AG08396 (cell line): ENCODE results near the gene PTPN2.
"Not testable (repeated sequence)": the region's sequence is repeated elsewhere in the genome, so short reads cannot be mapped to it uniquely, and the experiment has no call there.

Source experiments
- DNase-seq: peaks from one replicate; pipeline ENCODE4 v3.0.0; 2012; ENCODE audit warnings: low spot score, mixed read lengths

PTPN2 gene

GRCh38 chr18:12825230-12825629, 58.8 kb downstream of the PTPN2 start:
- no peak for DNase-seq

- DNase-seq: no peak
These were observed 60.1 kb downstream of the PTPN2 start for GRCh38 chr18:12823892-12824291.

DNA sequence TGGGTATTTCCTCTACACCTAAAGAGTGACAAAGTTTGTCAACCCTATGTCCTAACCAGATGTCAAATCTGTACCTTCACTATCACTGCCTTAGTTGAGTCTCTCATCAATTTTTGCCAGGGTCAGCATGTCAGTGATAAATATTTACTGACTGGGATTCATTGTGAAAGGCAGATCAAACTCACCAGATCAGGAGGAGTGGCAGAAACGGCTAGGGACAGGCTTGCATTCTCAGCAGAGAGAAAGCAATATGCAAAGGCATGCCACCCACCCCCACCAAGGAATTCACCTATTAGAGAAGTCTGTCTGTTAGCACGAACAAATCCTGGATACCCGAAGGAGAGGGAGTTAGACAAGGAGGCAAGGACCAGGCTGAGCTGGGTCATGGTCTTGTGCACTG, 62.6 kb downstream of the PTPN2 start:
- DNase-seq: no peak

GRCh38 chr18:12820506-12820905, 63.5 kb downstream of the PTPN2 start:
- DNase-seq: no peak

- no peak for DNase-seq
These were observed 64.2 kb downstream of the PTPN2 start for GRCh38 chr18:12819841-12820240.

DNA sequence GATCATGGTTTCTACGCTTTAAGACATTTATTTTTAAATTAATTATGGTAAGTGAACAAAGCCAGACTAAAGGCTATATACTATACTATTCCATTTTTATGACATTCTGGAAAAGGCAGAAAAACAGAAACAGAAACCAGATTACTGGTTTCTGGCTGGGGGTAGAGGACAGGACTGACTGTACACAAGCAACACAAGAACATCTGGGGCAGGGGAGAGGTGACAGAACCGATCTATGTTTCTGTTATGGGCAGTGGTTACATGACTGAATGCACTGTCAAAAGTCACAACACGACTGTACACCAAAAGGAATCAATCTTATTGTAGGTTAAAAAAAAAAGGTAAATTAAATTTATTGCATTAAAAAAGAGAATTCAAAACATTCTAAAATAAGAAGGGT, 64.7 kb downstream of the PTPN2 start:
- no peak for DNase-seq

GRCh38 chr18:12818243-12818642, 65.8 kb downstream of the PTPN2 start:
- no peak for DNase-seq

- no peak for DNase-seq
These were observed 67.6 kb downstream of the PTPN2 start for GRCh38 chr18:12816451-12816850.

GRCh38 chr18:12811191-12811950, 72.7 kb downstream of the PTPN2 start:
- DNase-seq: no peak

- no peak for DNase-seq
These were observed 80.7 kb downstream of the PTPN2 start for GRCh38 chr18:12803069-12803936.

DNA sequence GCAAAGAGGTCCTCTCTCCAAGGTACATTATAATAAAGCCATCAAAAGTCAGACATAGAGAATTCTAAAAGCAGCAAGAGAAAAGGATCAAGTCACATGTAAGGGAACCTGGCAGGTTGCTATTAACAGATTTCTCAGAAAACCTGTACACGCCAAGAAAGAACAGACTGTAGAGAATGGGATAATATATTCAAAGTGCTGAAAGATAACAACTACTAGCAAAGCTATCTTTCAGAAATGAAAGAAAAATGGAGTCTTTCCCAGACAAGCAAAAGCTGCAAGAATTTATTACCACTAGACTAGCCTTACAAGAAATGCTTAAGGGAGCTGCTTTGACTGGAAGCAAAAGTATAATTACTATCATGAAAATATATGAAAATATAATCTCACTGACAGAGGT, 81.5 kb downstream of the PTPN2 start:
- DNase-seq: no peak

- DNase-seq: no peak
These were observed 87.6 kb downstream of the PTPN2 start for GRCh38 chr18:12796448-12796847.

DNA sequence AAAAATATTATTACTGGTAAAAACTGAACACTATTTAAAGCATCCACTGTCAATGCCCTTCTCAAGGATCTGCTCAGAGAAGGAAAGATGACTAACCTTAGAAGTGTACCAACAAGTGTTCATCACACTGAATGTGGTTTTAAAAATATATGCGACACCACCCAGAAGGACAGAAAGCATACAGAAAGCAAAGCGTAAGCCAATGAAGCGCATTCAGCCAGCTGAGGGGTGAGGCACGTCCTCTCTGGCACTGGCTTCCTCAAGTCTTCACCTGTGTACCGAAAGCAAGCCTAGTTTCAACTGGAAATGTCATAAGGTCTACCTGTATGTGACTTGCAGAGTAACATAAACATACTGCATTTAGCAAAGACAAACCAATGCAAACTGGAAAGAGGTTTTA, 92.4 kb downstream of the PTPN2 start:
- DNase-seq: no peak

- DNase-seq: no peak
These were observed 97.4 kb downstream of the PTPN2 start for GRCh38 chr18:12786669-12787068.

- no peak for DNase-seq
These were observed 100.5 kb downstream of the PTPN2 start for GRCh38 chr18:12783524-12783923.

DNA sequence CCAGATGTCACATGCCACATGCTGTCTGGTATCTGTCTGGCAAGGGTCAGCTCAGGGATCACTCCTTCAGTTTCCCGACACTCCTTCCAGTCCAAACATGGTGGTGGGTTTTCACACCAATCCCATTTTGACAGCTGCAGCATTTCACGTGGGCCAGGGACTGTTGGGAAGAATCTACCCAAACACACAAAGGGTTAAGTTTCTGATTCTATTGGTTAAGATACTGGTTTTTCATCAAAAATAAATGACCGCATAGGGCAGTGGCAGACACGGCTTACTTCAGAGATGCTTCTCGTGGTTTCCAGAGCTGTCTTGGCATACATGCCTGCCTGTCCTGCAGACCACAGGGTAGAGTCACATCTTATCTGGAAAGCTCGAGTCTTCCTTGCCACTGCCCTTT, 101.5 kb downstream of the PTPN2 start:
- no peak for DNase-seq

GRCh38 chr18:12779456-12779855, 104.6 kb downstream of the PTPN2 start:
- DNase-seq: no peak

DNA sequence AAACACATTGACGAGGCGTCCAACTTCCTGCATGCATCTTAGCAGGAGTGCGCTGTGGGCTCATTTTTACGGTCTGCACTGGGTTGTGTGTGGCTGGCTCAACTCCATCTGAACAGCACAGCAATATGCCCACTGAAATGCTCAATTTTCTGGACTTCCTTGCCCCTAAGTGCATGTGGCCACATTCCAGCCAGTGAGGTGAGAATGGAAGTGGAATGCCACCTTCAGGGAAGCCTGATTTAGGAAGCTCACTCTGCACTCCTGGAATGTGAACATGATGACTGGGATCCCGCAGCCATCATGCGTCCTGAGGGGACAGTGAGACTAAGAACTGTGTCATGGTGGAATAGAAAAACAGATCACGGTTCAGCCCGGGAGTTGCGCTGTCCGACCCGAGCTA, 105.0 kb downstream of the PTPN2 start:
- DNase-seq: no peak

DNA sequence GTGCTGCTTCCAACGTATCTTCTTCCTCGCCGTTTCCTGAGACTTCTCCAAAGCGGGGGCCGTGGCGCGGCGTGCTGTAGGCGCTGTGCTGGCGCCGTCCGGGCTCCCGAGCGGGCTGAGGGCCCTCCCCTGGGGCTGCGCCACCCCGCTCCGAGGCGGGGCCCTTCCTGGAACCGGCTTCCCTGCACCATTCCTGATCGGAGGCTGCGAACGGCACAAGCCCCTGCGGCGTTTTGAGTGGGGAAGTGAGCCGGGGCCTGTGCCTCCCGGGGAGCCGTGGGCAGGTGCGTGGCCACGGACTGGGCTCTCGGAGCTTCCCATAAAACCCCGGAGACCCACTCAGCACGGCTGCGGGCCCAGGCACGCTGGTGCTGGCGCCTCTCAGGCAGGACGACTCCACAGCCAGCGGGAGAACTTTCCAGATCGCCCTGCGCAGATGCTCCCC, 106.5 kb downstream of the PTPN2 start:
- DNase-seq: no peak

DNA sequence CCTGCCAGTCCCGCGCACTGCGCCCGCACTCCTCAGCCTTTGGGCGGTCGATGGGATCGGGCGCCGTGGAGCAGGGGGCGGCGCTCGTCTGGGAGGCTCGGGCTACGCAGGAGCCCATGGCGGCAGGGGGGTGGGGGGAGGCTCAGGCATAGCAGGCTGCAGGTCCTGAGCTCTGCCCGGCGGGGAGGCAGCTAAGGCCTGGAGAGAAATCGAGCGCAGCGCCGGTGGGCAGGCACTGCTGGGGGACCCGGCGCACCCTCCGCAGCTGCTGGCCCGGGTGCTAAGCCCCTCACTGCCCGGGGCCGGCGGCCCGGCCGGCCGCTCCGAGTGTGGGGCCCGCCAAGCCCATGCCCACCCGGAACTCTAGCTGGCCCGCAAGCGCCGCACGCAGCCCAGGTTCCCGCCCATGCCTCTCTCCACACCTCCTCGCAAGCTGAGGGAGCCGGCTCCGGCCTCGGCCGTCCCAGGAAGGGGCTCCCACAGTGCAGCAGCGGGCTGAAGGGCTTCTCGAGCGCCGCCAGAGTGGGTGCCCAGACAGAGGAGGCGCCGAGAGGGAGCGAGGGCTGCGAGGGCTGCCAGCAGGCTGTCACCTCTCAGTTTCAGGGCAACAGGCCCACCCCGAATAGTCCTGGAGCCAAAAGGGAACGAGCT, 107.1 kb downstream of the PTPN2 start:
- no peak for DNase-seq

- not testable (repeated sequence) for DNase-seq
These were observed 107.6 kb downstream of the PTPN2 start for GRCh38 chr18:12776415-12776814.

DNA sequence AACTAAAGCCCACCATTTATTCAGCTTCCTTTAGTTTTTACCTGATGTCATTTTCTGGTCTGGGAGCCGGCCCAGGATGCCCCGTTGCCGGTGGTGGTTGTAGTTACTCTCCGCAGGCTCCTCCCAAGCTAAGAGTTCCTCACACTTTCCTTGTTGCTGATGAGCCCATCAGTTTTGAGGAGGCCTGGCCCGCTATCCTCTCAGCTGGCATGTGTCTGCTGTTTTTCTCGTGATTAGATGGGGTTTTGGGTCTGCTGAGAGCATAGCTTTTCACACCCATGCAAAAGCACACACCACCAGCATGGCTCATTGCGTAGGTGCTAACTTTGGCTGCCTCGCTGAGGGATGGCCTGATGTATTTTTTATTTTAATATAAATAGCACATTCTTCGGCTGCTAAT, 109.1 kb downstream of the PTPN2 start:
- DNase-seq: no peak

- DNase-seq: no peak
These were observed 110.7 kb downstream of the PTPN2 start for GRCh38 chr18:12773369-12773768.
